Right ventricle myocardium inferior (tissue), 1 donor: Measurements from ENCODE around the gene ZCCHC9. TPM values are rescaled to one million over a fixed set of nuclear protein-coding genes. Genes with fewer than 3 reads are reported as not detected.

ENCODE experiments used
- ATAC-seq: fragments of 200-7000 bp; cut with Tn5 transposase; one replicate; pipeline ENCODE4 v1.9.1; 2020; ENCODE audit warnings: mild to moderate bottlenecking, moderate library complexity
- DNase-seq: peaks from one replicate; pipeline ENCODE4 v3.0.0; 2021; ENCODE audit errors: missing footprints
- intact Hi-C: fragments of 100-400 bp; cut with DNase I; formaldehyde crosslinking; loops from one replicate; pipeline ENCODE4 v1.11.0; 2022
- total RNA-seq: library from RNA; stranded (reverse); fragmentation: NEBNext Ultra II Directional; extraction: Animal tissue kit (Norgen Biotek cat#: 25700); gene quantifications from one replicate; pipeline ENCODE4 v1.2.1, GENCODE V29; 2021
- donor health status: DM: no; HTN: yes; CAD: no; lungs with severe emphysema.

Gene ZCCHC9
- total RNA-seq, 1 donor from 2014 or later, result 10.8 TPM

GRCh38 chr5:81345411-81346003, 44.1 kb downstream of the ZCCHC9 start:
- intact Hi-C loops, result no loop called here
- DNase-seq (no peak), ATAC-seq (no peak)

DNA sequence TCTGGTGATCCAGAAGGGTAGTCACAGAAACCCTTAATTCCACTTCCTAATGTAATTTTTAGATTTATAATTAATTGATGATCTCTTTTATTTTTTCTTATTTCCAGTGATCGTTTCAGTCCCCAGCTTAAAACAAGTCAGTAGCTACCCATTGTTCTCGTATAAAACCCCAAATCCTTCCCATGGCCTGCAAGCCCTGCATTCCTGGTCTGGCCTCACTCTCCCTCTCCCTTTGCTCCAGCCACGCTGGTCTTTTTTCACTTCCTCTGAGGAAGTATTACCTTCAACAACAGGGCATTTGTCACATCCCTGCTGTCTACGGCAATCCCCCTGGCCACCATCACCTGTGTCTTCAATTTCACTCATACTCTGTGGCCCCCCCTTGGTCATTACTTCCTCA, 47.8 kb downstream of the ZCCHC9 start:
- DNase-seq, result no peak
- intact Hi-C loops, result no loop called here
- no peak for ATAC-seq

- ATAC-seq (no peak), DNase-seq (no peak)
- intact Hi-C loops, result no loop called here
Measured at GRCh38 chr5:81350507-81350906, 49.1 kb downstream of the ZCCHC9 start.

DNA sequence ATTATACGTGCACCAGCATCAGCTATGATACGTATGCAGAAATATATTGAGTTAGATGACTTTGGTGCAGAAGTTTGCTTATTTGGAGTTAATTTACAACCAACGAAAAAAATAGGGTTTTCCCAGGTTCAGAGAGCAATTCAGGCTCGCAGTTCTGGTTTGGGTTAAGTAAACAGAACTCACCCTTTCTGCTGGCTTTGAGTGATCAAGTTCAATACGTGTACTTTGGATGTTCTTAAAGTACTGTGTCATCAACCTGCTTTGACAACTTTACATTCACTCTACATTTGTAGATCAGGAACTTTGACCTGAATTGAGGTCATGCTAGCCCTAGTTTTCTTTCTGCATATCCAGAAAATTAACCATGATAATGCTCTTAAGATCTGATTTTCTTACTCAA, 51.8 kb downstream of the ZCCHC9 start:
- intact Hi-C loops, result no loop called here
- ATAC-seq (no peak), DNase-seq (no peak)

DNA sequence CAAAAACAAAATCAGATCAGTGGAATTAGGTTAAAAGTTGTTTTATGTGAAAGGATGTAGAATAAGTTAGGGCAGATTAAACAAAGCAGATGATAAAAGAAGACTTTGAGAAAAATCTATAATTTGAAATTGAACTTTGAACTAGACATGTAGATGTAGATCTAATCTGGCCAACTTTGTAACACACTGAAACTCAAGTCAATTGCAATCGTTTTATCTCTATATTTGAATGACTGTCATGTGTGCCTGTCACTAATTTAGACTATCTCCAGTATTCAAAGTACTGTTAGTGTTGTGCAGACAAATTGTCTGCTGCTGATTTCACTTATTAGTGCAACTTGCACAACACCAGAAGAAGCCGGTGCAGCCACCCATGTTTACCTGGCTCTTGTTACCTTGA, 52.7 kb downstream of the ZCCHC9 start:
- DNase-seq (no peak), ATAC-seq (no peak)
- intact Hi-C loops, result no loop called here

DNA sequence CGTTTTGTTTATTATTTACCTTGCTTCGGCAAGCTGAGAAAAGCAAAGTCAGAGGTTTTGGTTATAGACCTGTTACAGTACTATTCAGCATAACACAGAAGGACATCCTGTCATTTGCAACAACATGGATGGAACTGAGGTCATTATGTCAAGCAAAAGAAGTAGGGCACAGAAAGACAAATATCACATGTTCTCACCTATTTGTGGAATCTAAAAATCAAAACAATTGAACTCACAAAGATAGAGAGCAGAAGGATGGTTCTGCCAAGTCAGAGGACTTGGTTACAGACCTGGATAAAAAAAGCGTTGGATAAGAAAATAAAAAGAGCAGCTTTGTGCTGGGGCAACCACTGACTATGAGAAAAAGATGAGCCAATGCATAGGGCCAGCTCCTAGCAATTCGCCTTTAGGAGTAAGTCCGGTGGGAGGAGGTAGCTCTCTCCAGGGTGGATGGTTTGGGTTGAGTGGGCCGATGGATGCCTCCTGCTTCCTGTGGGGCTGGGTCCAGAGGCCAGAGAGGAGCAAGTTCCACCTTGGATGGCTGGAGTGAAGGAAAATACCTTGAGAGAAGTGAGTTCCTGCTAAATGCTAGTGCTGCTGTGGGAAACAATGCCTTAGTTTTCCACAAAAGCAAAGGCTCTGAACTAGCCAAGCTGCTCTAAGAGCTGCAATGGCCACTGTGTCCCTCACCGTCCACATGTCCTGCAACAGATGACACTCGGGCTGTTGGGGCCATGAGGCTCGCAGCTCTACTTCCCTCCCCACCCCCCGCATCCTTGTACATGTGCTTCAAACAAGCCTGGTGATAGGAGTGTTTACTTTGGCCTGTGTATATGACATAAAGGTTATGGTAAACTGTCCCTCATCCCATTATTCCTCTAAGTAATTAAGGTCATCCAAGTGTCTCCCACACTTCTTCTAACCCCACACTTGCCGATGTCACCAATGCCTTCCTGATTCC, 54.2 kb downstream of the ZCCHC9 start:
- DNase-seq (no peak), ATAC-seq (no peak)

GRCh38 chr5:81359108-81359507, 57.7 kb downstream of the ZCCHC9 start:
- ATAC-seq, result no peak
- intact Hi-C loops, result no loop called here

More for the DNA sequence above, 54.2 kb downstream of the ZCCHC9 start:
- intact Hi-C loops, result no loop called here

GRCh38 chr5:81359881-81360280, 58.5 kb downstream of the ZCCHC9 start:
- ATAC-seq, result no peak
- intact Hi-C loops, result no loop called here
- no peak for DNase-seq

More at GRCh38 chr5:81359108-81359507, 57.7 kb downstream of the ZCCHC9 start:
- DNase-seq, result no peak

GRCh38 chr5:81360640-81361039, 59.3 kb downstream of the ZCCHC9 start:
- intact Hi-C loops, result no loop called here
- ATAC-seq (no peak), DNase-seq (no peak)

DNA sequence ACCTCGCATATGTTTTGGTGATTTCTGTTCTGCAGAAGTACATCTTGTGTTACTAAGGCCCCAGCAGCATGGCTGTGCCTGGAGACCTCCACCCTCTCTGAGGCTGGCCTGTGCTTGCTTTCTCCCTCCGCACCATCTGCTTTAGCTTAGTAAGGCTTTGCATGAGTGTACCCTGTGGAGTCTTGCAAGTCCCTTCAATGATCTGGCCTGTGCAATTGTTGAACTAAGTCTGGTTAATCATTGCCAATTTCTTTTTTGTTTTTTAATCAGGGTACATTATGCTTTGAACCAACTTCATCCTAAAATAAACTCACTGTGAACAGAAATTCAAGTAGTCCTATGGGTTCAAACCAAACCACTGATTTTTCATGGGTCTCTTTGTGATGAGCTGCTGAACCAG, 60.2 kb downstream of the ZCCHC9 start:
- intact Hi-C loops, result no loop called here
- DNase-seq (no peak), ATAC-seq (no peak)

Other genes with a start within 250 kb of the ZCCHC9 start
- gene CKMT2, start 68.3 kb upstream of the ZCCHC9 start, total RNA-seq, result 1,804 TPM
- not detected for gene ACOT12, start 92.5 kb downstream of the ZCCHC9 start, total RNA-seq